HEK293T (cell line): Measurements from ENCODE around the gene LYRM4.

Source experiments
- CTCF ChIA-PET: fragments of 350-600 bp; formaldehyde crosslinking; extraction: SDS; loops from one replicate; lab custom pipeline; 2021; ENCODE audit warnings: antibody characterized with exemption, inconsistent platforms; lab: Yijun Ruan, JAX
- POLR2A ChIA-PET: fragments of 350-600 bp; formaldehyde crosslinking; extraction: SDS; loops from one replicate; lab custom pipeline; 2020; ENCODE audit warnings: antibody characterized with exemption, inconsistent platforms; lab: Yijun Ruan, JAX
- DNase-seq: peaks from one replicate; pipeline ENCODE4 v3.0.0; 2012; ENCODE audit warnings: mixed read lengths; ENCODE audit errors: extremely low spot score
- ARNT ChIP-seq: fragments of 450-650 bp; IDR thresholded peaks from 2 replicates; pipeline ENCODE4 v1.6.1; 2017; ENCODE audit warnings: mild to moderate bottlenecking
- BHLHE40 ChIP-seq: fragments of 450-650 bp; IDR thresholded peaks from 2 replicates; pipeline ENCODE4 v1.6.1; 2016; ENCODE audit warnings: mild to moderate bottlenecking, moderate library complexity, borderline replicate concordance
- CTBP1 ChIP-seq: fragments of 450-650 bp; IDR thresholded peaks from 2 replicates; pipeline ENCODE4 v1.6.1; 2016; ENCODE audit warnings: borderline replicate concordance
- ELF4 ChIP-seq: fragments of 450-650 bp; IDR thresholded peaks from 2 replicates; pipeline ENCODE4 v1.6.1; 2017; ENCODE audit warnings: antibody characterized with exemption
- FOXA1 ChIP-seq: fragments of 450-650 bp; IDR thresholded peaks from 2 replicates; pipeline ENCODE4 v1.6.1; 2016; ENCODE audit warnings: mild to moderate bottlenecking
- FOXK2 ChIP-seq: fragments of 450-650 bp; IDR thresholded peaks from 2 replicates; pipeline ENCODE4 v1.6.1; 2016; ENCODE audit warnings: mild to moderate bottlenecking
- FOXM1 ChIP-seq: fragments of 450-650 bp; IDR thresholded peaks from 2 replicates; pipeline ENCODE4 v1.6.1; 2017; ENCODE audit warnings: mild to moderate bottlenecking, borderline replicate concordance
- HDGF ChIP-seq: fragments of 450-650 bp; IDR thresholded peaks from 2 replicates; pipeline ENCODE4 v1.6.1; 2017; ENCODE audit warnings: antibody characterized with exemption, borderline replicate concordance
- L3MBTL2 ChIP-seq: fragments of 450-650 bp; conservative IDR thresholded peaks from 2 replicates; pipeline ENCODE4 v1.6.1; 2016; ENCODE audit warnings: mild to moderate bottlenecking
- LEF1 ChIP-seq: fragments of 450-650 bp; IDR thresholded peaks from 2 replicates; pipeline ENCODE4 v1.6.1; 2017; ENCODE audit warnings: mild to moderate bottlenecking, borderline replicate concordance
- NFRKB ChIP-seq: fragments of 450-650 bp; IDR thresholded peaks from 2 replicates; pipeline ENCODE4 v1.6.1; 2016; ENCODE audit warnings: mild to moderate bottlenecking, moderate library complexity
- SP1 ChIP-seq: fragments of 450-650 bp; IDR thresholded peaks from 2 replicates; pipeline ENCODE4 v1.6.1; 2017
- SUZ12 ChIP-seq: fragments of 450-650 bp; IDR thresholded peaks from 2 replicates; pipeline ENCODE4 v1.6.1; 2016; ENCODE audit warnings: mild to moderate bottlenecking
- TARDBP ChIP-seq: fragments of 450-650 bp; IDR thresholded peaks from 2 replicates; pipeline ENCODE4 v1.6.1; 2016
- ZNF384 ChIP-seq: fragments of 450-650 bp; IDR thresholded peaks from 2 replicates; pipeline ENCODE4 v1.6.1; 2016
- TF ChIP-seq, protein P1 (sequence below): fragments of 450-650 bp; IDR thresholded peaks from 2 replicates; pipeline ENCODE4 v1.6.1; 2016

The LYRM4 gene

DNA sequence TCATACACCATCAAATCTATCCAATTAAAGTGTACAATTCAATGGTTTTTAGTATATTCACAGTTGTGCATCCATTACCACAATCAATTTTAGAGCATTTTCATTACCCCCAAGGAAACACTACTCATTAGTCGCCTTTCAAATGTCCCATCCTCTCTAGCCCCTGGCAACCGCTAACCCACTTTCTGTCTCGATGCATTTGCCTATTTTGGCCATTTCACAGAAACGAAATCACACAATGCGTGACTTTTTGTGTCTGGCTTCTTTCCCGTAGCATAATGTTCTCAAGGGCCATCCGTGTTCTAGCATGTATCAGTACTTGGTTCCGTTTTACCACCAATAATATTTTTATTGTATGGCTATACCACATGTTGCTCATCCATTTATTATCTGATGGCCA is 123.9 kb downstream of the LYRM4 start:
- no peak for DNase-seq
- POLR2A ChIA-PET, result no interaction called here
- TF ChIP-seq, protein P1, sequence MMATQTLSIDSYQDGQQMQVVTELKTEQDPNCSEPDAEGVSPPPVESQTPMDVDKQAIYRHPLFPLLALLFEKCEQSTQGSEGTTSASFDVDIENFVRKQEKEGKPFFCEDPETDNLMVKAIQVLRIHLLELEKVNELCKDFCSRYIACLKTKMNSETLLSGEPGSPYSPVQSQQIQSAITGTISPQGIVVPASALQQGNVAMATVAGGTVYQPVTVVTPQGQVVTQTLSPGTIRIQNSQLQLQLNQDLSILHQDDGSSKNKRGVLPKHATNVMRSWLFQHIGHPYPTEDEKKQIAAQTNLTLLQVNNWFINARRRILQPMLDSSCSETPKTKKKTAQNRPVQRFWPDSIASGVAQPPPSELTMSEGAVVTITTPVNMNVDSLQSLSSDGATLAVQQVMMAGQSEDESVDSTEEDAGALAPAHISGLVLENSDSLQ, result no peak
- TF ChIP-seq FOXA1 (no peak), NFRKB (no peak), FOXM1 (no peak), TARDBP (no peak), ARNT (no peak), SP1 (no peak), HDGF (no peak), ZNF384 (no peak)
- CTCF ChIA-PET, result no interaction called here

DNA sequence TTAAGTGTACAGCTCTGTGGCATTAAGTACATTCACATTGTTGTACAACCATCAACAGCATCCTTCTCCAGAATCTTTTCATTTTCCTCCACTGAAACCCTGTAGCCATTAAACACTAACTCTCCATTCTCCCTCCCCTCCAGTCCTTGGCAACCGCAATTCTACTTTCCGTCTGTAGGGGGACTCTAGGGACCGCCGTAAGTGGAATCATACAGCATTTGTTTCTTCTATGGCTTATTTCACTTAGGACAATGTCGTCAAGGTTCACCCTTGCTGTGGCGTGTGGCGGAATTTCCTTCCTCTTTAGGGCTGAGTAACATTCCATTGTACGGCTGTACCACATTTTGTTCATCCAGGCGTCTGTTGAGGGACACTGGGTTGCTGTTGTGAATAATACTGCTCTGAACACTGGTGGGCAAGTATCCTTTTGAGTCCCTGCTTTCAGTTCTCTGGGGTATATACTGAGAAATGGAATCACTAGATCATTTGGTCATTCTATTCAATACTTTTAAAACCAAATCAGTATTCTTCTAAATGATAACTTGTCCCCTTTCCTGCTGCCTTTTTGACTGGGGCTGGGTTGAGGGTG is 124.9 kb downstream of the LYRM4 start:
- CTCF ChIA-PET, result interaction anchor here (0.6 kb wide), 1 partner anchor 19 kb away, joined by 4 read pairs; no protein-coding TSS in a partner anchor
- TF ChIP-seq NFRKB (no peak), BHLHE40 (no peak), FOXA1 (no peak), SP1 (no peak), LEF1 (no peak), ELF4 (no peak), TARDBP (no peak), SUZ12 (no peak), CTBP1 (no peak), ZNF384 (no peak), HDGF (no peak), FOXK2 (no peak), FOXM1 (no peak), ARNT (no peak), L3MBTL2 (no peak)
- TF ChIP-seq, protein P1, result no peak
- DNase-seq, result no peak
- POLR2A ChIA-PET, result no interaction called here

DNA sequence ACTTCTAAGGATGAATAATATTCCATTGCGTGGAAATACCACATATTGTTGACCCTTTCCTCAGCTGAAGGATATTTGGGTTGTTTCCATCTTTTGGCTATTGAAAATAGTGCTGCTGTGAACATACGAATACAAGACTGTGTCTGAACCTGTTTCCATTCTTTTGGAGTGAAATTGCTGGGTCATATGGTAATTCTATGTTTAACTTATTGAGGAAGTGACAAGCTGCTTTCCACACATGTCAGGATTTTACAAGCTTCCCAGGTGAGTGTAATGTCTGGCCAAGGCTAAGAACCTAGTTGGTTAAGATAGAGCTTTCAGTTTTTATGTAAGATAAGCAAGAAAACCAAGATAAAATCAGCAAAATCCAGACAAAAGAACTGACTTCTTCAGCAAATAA is 126.8 kb downstream of the LYRM4 start:
- ChIA-PET POLR2A (no interaction called here), CTCF (no interaction called here)
- DNase-seq, result no peak
- TF ChIP-seq ZNF384 (no peak), FOXM1 (no peak), HDGF (no peak), ARNT (no peak), NFRKB (no peak), TARDBP (no peak), SP1 (no peak), ELF4 (no peak), FOXA1 (no peak), BHLHE40 (no peak), L3MBTL2 (no peak), SUZ12 (no peak), FOXK2 (no peak), CTBP1 (no peak), LEF1 (no peak)
- TF ChIP-seq, protein P1, result no peak

DNA sequence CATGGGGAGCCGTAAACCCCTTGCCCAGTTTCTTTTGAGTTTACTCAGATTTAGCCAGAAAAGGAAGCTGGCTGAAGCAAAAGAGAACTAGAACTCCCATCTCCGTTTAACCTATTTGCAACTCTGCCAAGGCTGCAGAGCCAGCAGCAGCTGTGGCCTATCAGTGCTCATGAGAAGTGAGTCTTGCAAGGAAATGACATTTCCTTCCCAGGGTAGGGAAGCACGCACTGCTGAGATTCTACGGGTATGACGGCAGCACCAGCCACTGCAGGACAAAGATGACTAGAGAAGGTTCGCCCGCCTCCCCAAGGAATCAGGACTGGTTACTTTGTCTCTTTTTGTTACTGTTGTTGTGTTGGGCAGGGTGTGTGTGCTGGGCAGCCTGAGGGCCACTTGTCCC is 128.0 kb downstream of the LYRM4 start:
- POLR2A ChIA-PET, result interaction anchor here (1.8 kb wide), 1 partner anchor 46 kb away, joined by 4 read pairs; no protein-coding TSS in a partner anchor
- DNase-seq, result no peak
- CTCF ChIA-PET, result interaction anchor here (1.2 kb wide), 1 partner anchor 11 kb away, joined by 8 read pairs; no protein-coding TSS in a partner anchor
- TF ChIP-seq BHLHE40 (no peak), FOXK2 (no peak), ZNF384 (no peak), HDGF (no peak), SP1 (no peak), LEF1 (no peak), SUZ12 (no peak), ELF4 (no peak), FOXM1 (no peak), TARDBP (no peak), FOXA1 (no peak), L3MBTL2 (no peak), ARNT (no peak)
- TF ChIP-seq, protein P1, result no peak

DNA sequence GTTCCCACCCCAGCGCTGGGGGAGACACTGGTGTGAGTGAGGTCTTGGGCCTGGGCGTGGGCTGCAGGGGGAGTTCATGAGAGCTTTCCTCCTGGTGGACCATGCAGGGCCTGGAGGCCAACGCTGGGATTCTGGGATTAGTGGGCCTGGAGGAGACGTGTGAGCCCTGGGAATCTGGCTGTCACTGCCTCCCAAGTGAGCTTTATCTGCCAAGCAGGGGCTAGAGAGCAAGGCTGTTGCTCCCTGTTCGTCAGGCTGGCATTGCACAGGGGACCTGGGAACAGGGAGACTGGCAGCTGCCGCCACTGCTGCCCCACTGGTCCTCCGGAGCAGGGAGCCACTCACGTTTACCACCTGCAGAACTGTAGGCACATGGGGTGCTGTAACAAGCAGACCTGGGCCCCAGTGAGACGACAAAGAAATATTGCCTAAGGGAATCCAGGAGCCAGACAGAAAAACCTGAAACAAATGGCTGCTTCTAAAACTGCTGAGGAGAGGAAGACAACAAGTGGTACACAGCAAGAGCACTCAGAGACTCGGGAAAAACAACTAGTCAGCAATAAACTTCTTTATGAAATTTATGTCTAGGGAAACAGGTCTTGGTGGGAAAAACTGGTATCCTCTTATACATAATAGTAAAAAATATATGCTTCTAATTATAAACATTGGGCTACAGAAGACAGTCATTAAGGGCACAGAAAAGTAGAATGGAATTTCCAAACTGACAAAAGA is 130.4 kb downstream of the LYRM4 start:
- no peak for TF ChIP-seq ZNF384
- no peak for TF ChIP-seq ELF4
- no peak for TF ChIP-seq FOXM1
- no peak for TF ChIP-seq BHLHE40
- no peak for TF ChIP-seq TARDBP
- TF ChIP-seq NFRKB, result no peak
- no peak for TF ChIP-seq CTBP1
- no peak for TF ChIP-seq FOXA1
- no peak for TF ChIP-seq FOXK2
- no peak for TF ChIP-seq L3MBTL2
- TF ChIP-seq SUZ12, result no peak
- TF ChIP-seq SP1, result no peak
- TF ChIP-seq LEF1, result no peak
- TF ChIP-seq, protein P1, result no peak
- TF ChIP-seq HDGF, result no peak
- no peak for TF ChIP-seq ARNT
- POLR2A ChIA-PET, result no interaction called here
- CTCF ChIA-PET, result no interaction called here
- DNase-seq, result no peak
